ENCODE results near the gene FRMPD1.

GRCh38 chr9:37769995-37770394 lies 119.2 kb downstream of the FRMPD1 start:
- TF ChIP-seq CTCF (IDR thresholded peaks at IDR 0.05) = no peak
- TF ChIP-seq ZFX (IDR thresholded peaks at IDR 0.05; ENCODE audit: borderline replicate concordance) = no peak

Measured in 22Rv1 (cell line).